ENCODE data around the gene JMJD1C. TPM values are rescaled to one million over a fixed set of nuclear protein-coding genes. Genes with fewer than 3 reads are reported as not detected.

The JMJD1C gene
- total RNA-seq, 4 donors from 2014 or later: 76.2 to 150 (median 101) TPM

- 68 to 72% methylated on average over 8 to 10 of the region's 10 CpGs for WGBS, 2 donors (ENCODE audit: low coverage in 1 of 2)
- H3K27me3 ChIP-seq: no peaks in the 10 kb centered on the region
- no peaks in the 10 kb centered on the region for H3K36me3 ChIP-seq
- no peak overlapping the region for H3K27ac ChIP-seq
- H3K4me1 ChIP-seq: peaks cover 6 to 60% (median 9%) of the 10 kb centered on the region in 3 donors
- no peak for ATAC-seq
- TF ChIP-seq POLR2AphosphoS5 (IDR thresholded peaks at IDR 0.05): no peak
- no peak for TF ChIP-seq EP300 (IDR thresholded peaks at IDR 0.05)
- TF ChIP-seq POLR2A (IDR thresholded peaks at IDR 0.05): no peak
- no peak for TF ChIP-seq CTCF (IDR thresholded peaks at IDR 0.05)
- H3K9me3 ChIP-seq: no peaks in the 10 kb centered on the region
- no peak overlapping the region for H3K4me3 ChIP-seq
These were observed 35.4 kb downstream of the JMJD1C start for GRCh38 chr10:63430091-63430998.

GRCh38 chr10:63429281-63429680 is 36.5 kb downstream of the JMJD1C start:
- H3K27ac ChIP-seq: no peak overlapping the region
- H3K9me3 ChIP-seq: no peaks in the 10 kb centered on the region

GRCh38 chr10:63427013-63427412 is 38.8 kb downstream of the JMJD1C start:
- 90 to 93% methylated on average over 5 to 16 of the region's 19 CpGs for WGBS, 2 donors (ENCODE audit: low coverage in 1 of 2)
- Histone ChIP-seq H3K9me3 (no peaks in the 10 kb centered on the region), H3K27me3 (no peaks in the 10 kb centered on the region), H3K4me1 (peaks cover 6 to 54% (median 12%) of the 10 kb centered on the region in 3 donors), H3K36me3 (no peaks in the 10 kb centered on the region), H3K27ac (no peak overlapping the region), H3K4me3 (no peak overlapping the region)
- TF ChIP-seq POLR2AphosphoS5 (IDR thresholded peaks at IDR 0.05) (no peak), POLR2A (IDR thresholded peaks at IDR 0.05) (no peak), CTCF (IDR thresholded peaks at IDR 0.05) (no peak), EP300 (IDR thresholded peaks at IDR 0.05) (no peak)
- ATAC-seq: no peak

More at GRCh38 chr10:63429281-63429680, 36.5 kb downstream of the JMJD1C start:
- no peaks in the 10 kb centered on the region for H3K36me3 ChIP-seq
- H3K4me1 ChIP-seq: peaks cover 6 to 50% (median 9%) of the 10 kb centered on the region in 3 donors
- WGBS, 2 donors (ENCODE audit: low coverage in 1 of 2): 5 to 20% methylated on average over 1 of the region's 2 CpGs
- H3K27me3 ChIP-seq: no peaks in the 10 kb centered on the region
- H3K4me3 ChIP-seq: no peak overlapping the region
- ATAC-seq: no peak
- no peak for TF ChIP-seq POLR2A (IDR thresholded peaks at IDR 0.05)
- TF ChIP-seq CTCF (IDR thresholded peaks at IDR 0.05): no peak
- no peak for TF ChIP-seq POLR2AphosphoS5 (IDR thresholded peaks at IDR 0.05)
- no peak for TF ChIP-seq EP300 (IDR thresholded peaks at IDR 0.05)

DNA sequence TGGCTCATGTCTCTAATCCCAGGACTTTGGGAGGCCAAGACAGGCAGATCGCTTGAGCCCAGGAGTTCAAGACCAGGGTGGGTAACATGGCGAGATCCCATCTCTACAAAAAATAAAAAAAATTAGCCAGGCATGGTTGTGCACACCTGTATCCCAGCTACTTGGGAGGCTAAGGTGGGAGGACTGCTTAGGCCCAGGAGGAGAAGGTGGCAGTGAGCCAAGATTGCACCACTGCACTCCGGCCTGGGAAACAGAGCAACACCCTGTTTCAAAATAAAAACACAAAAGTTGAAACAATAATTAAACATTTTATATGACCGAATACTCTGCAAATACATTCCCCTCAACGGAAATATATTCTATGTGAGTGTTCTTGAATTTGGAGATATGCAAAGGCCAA is 40.3 kb downstream of the JMJD1C start:
- H3K36me3 ChIP-seq: no peaks in the 10 kb centered on the region
- WGBS, 2 donors (ENCODE audit: low coverage in 1 of 2): 87 to 98% methylated on average over 4 to 5 of the region's 5 CpGs
- H3K4me1 ChIP-seq: peaks cover 6 to 57% (median 12%) of the 10 kb centered on the region in 3 donors
- no peaks in the 10 kb centered on the region for H3K9me3 ChIP-seq
- no peak overlapping the region for H3K27ac ChIP-seq
- no peak for ATAC-seq
- H3K4me3 ChIP-seq: no peak overlapping the region
- no peaks in the 10 kb centered on the region for H3K27me3 ChIP-seq
- TF ChIP-seq POLR2AphosphoS5 (IDR thresholded peaks at IDR 0.05): no peak
- TF ChIP-seq POLR2A (IDR thresholded peaks at IDR 0.05): no peak
- TF ChIP-seq EP300 (IDR thresholded peaks at IDR 0.05): no peak
- no peak for TF ChIP-seq CTCF (IDR thresholded peaks at IDR 0.05)

DNA sequence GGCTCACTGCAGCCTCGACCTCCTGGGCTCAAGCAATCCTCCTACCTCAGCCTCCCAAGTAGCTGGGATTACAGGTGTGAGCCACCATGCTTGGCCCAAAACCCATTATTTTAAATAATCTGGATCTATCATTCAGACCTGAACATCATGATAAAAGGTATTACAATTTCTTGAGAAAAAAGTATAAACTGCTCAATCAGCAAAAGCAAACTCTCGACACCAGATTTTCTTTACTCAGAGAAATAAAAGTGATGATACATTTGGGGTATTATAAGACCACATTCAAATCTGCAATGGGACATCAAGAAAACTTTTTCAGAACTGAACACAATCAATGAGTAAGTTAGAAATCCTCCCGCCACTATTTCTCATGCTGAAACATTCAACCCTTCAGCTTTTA is 41.2 kb downstream of the JMJD1C start:
- H3K4me1 ChIP-seq: peaks cover 3 to 48% (median 8%) of the 10 kb centered on the region in 3 donors
- no peak for ATAC-seq
- H3K9me3 ChIP-seq: no peaks in the 10 kb centered on the region
- no peak overlapping the region for H3K27ac ChIP-seq
- WGBS, 2 donors (ENCODE audit: low coverage in 1 of 2): 96 to 100% methylated on average over 2 of the region's 3 CpGs
- H3K36me3 ChIP-seq: no peaks in the 10 kb centered on the region
- TF ChIP-seq POLR2AphosphoS5 (IDR thresholded peaks at IDR 0.05) (no peak), EP300 (IDR thresholded peaks at IDR 0.05) (no peak), POLR2A (IDR thresholded peaks at IDR 0.05) (no peak)
- no peaks in the 10 kb centered on the region for H3K27me3 ChIP-seq
- no peak overlapping the region for H3K4me3 ChIP-seq
